ENCODE results near the gene SOHLH1. TPM values are rescaled to one million over a fixed set of nuclear protein-coding genes. Genes with fewer than 3 reads are reported as not detected.

The SOHLH1 gene
- total RNA-seq, 1 experiment from 2014 or later: not detected

- peaks cover 4% of the 10 kb centered on the region for H3K4me1 ChIP-seq (ENCODE audit: insufficient read depth, low read length, poor library complexity, severe bottlenecking)
- H3K36me3 ChIP-seq (ENCODE audit: insufficient read depth, low read length, poor library complexity, severe bottlenecking): no peaks in the 10 kb centered on the region
- H3K27me3 ChIP-seq (replicated peaks; ENCODE audit: insufficient read depth, low read depth, low read length, poor library complexity): no peaks in the 10 kb centered on the region
- intact Hi-C loops (cut with micrococcal nuclease; ENCODE audit: unreplicated experiment): no loop called here
- ChIA-PET CTCF (no interaction called here), POLR2A (ENCODE audit: low non-redundant PET) (no interaction called here)
- no peak overlapping the region for H3K27ac ChIP-seq (ENCODE audit: low read depth, low read length, poor library complexity, severe bottlenecking)
- TF ChIP-seq EZH2 (IDR thresholded peaks at IDR 0.05; ENCODE audit: borderline replicate concordance, low read depth, low read length, poor library complexity, severe bottlenecking): no peak
- TF ChIP-seq CTCF (conservative IDR thresholded peaks at IDR 0.05; ENCODE audit: low read depth, low read length): no peak
- H3K9me3 ChIP-seq (ENCODE audit: low read depth, low read length, poor library complexity, severe bottlenecking): no peaks in the 10 kb centered on the region
- DNase-seq (ENCODE audit: low spot score): no peak
- no peak overlapping the region for H3K4me3 ChIP-seq (ENCODE audit: low read depth, low read length, poor library complexity, severe bottlenecking)
- no TSS peak for BruUV-seq (replicated peaks)
Measured at GRCh38 chr9:135695642-135696041, 3.6 kb downstream of the SOHLH1 start.

- H3K4me1 ChIP-seq (ENCODE audit: insufficient read depth, low read length, poor library complexity, severe bottlenecking): peaks cover 4% of the 10 kb centered on the region
- H3K27me3 ChIP-seq (replicated peaks; ENCODE audit: insufficient read depth, low read depth, low read length, poor library complexity): no peaks in the 10 kb centered on the region
- TF ChIP-seq EZH2 (IDR thresholded peaks at IDR 0.05; ENCODE audit: borderline replicate concordance, low read depth, low read length, poor library complexity, severe bottlenecking): no peak
- no peak for TF ChIP-seq CTCF (conservative IDR thresholded peaks at IDR 0.05; ENCODE audit: low read depth, low read length)
- no peak overlapping the region for H3K27ac ChIP-seq (ENCODE audit: low read depth, low read length, poor library complexity, severe bottlenecking)
- BruUV-seq (replicated peaks): no TSS peak
- DNase-seq (ENCODE audit: low spot score): no peak
- no peaks in the 10 kb centered on the region for H3K36me3 ChIP-seq (ENCODE audit: insufficient read depth, low read length, poor library complexity, severe bottlenecking)
- H3K9me3 ChIP-seq (ENCODE audit: low read depth, low read length, poor library complexity, severe bottlenecking): no peaks in the 10 kb centered on the region
- ChIA-PET CTCF (no interaction called here), POLR2A (ENCODE audit: low non-redundant PET) (no interaction called here)
- intact Hi-C loops (cut with micrococcal nuclease; ENCODE audit: unreplicated experiment): no loop called here
- H3K4me3 ChIP-seq (ENCODE audit: low read depth, low read length, poor library complexity, severe bottlenecking): no peak overlapping the region
Measured at GRCh38 chr9:135695036-135695435, 4.2 kb downstream of the SOHLH1 start.

GRCh38 chr9:135694414-135694813 is 4.9 kb downstream of the SOHLH1 start:
- Histone ChIP-seq H3K9me3 (ENCODE audit: low read depth, low read length, poor library complexity, severe bottlenecking) (no peaks in the 10 kb centered on the region), H3K27me3 (replicated peaks; ENCODE audit: insufficient read depth, low read depth, low read length, poor library complexity) (no peaks in the 10 kb centered on the region), H3K4me3 (ENCODE audit: low read depth, low read length, poor library complexity, severe bottlenecking) (no peak overlapping the region), H3K27ac (ENCODE audit: low read depth, low read length, poor library complexity, severe bottlenecking) (no peak overlapping the region), H3K4me1 (ENCODE audit: insufficient read depth, low read length, poor library complexity, severe bottlenecking) (peaks cover 4% of the 10 kb centered on the region), H3K36me3 (ENCODE audit: insufficient read depth, low read length, poor library complexity, severe bottlenecking) (no peaks in the 10 kb centered on the region)
- ChIA-PET CTCF (interaction anchor here (1.5 kb wide), 1 partner anchor 26 kb away, joined by 3 read pairs; no protein-coding TSS in a partner anchor), POLR2A (ENCODE audit: low non-redundant PET) (no interaction called here)
- no peak for DNase-seq (ENCODE audit: low spot score)
- TF ChIP-seq EZH2 (IDR thresholded peaks at IDR 0.05; ENCODE audit: borderline replicate concordance, low read depth, low read length, poor library complexity, severe bottlenecking) (no peak), CTCF (conservative IDR thresholded peaks at IDR 0.05; ENCODE audit: low read depth, low read length) (no peak)
- intact Hi-C loops (cut with micrococcal nuclease; ENCODE audit: unreplicated experiment): no loop called here
- no TSS peak for BruUV-seq (replicated peaks)

Measured in A673 (cell line).